ENCODE measurements around the gene MFAP4.

MFAP4 gene, protein sequence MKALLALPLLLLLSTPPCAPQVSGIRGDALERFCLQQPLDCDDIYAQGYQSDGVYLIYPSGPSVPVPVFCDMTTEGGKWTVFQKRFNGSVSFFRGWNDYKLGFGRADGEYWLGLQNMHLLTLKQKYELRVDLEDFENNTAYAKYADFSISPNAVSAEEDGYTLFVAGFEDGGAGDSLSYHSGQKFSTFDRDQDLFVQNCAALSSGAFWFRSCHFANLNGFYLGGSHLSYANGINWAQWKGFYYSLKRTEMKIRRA

DNA sequence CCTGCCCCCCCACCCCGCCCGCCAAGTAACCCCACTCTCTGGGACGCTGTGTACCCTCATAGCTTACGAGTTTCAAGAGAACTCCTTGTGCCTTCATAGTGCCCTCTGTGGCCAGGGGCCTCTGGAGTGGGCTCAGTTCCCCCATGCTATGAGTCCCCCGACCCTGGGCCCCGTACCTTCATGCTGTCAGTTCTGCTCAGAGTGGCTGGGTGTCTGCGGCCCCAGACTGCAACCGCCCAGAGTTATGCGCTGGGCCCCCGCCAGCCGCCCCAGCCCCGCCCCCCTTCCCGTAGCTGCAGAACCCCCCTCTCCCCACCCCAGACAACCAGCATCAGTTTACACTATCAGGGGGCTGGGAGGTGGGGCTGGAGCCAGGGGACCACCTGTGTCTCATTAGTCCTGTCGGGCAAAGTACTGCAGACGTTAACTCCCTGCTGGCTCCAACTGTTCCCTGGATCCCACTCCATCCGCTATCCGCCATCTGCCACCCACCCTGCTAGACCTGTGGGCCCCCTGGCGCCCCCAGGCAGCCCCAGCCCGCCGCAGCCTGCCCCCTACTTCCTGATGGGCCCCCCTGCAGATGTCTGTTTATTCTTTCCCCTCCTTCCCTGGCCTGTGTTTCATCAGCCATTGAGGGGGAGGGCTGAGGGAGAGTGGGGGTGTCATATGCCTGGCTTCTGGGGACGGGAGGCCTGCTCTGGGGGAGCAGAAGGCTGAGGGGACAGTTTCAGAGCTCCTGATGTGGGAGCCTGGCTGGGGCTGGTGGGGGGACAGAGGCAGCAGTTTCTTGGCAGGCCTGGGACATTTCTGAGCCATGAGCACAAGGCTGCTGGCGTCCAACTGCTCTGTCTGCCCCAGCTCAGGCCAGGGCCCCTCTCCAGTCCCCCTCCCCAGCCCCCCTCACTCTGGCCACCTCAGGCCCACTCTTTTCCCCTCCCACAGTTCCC lies at the start of gene MFAP4:
Gene MFAP4 (minus strand): TSS at position 217 of the 947 bp plus-strand sequence. CDS start 35 bp downstream, at position 182.
- DNase-seq = peak; percentile 58

DNA sequence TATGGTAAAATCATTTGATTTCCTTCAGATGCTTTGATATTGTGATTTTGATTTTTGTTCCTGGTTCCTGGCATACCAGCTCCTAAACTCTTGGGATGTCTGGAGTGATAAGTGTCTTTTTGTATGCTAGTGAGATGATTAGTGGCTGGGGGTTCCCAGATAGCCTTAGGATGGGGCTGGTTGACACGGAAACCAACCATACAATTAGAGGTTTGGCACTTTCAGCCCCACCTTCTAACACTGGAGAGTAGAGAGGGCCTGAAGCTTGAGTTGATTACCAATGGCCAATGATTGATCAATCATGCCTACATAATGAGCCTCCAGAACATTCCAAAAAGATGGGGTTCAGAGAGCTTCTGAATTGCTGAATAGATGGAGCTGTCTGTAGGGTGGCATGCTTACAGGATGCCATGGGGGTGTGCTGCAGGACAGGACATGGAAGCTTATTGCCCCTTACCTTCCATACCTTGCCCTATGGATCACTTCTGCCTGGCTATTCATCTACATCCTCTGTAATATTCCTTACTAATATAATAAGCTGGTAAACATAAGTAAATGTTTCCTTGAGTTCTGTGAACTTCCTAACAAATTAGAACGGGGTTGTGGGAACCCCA lies 46.8 kb upstream of the MFAP4 start:
- no peak for DNase-seq

DNA sequence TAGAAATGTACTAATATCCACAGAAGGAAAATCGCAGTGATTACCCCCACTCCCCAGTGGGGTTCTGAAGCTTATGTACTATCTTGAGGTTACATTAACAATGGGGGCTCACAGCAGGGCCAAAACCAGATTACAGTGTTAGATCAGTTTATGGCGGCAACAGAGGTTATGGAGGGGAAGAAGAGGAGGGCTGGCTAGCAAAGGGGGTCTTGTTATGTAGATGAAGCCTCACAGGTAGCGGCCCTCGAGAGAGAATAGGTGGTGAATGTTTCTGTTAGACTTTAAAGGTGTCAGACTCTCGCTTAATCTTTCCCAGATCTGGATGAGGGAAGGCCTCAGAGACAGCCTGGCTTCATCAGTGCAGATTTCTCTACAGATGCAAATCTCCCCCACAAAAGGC lies 46.3 kb upstream of the MFAP4 start:
- DNase-seq = no peak

DNA sequence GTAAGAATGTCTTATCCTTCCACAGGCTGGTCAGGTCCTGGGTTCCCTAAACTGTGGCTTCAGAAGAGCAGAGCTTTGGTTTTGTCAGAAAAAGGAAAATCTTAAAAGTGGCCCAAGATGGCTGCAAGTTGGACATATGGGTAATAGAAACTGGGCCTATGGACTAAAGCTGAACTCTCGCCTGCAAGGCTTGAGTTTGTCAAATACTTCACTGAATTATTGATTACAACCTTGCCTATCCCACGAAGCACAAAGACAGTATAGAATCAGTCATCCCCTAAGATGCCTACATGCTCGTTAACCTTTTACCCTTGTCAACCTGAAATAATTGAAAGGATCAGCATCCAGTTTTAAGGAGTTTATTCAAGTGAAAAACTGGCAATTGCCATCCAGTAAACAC lies 44.7 kb upstream of the MFAP4 start:
- DNase-seq = no peak

DNA sequence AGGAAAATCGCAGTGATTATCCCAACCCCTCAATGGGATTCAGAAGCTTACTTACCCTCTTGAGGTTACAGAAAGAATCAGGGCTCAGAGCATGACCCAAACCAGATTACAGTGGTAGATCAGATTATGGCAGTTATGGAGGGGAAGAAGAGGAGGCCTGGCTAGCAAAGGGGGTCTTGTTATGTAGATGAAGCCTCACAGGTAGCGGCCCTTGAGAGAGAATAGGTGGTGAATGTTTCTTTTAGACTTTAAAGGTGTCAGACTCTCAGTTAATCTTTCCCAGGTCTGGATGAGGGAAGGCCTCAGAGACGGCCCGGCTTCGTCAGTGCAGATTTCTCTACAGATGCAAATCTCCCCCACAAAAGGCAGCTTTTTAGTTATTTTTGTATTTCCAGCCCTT lies 39.6 kb upstream of the MFAP4 start:
- no peak for DNase-seq

DNA sequence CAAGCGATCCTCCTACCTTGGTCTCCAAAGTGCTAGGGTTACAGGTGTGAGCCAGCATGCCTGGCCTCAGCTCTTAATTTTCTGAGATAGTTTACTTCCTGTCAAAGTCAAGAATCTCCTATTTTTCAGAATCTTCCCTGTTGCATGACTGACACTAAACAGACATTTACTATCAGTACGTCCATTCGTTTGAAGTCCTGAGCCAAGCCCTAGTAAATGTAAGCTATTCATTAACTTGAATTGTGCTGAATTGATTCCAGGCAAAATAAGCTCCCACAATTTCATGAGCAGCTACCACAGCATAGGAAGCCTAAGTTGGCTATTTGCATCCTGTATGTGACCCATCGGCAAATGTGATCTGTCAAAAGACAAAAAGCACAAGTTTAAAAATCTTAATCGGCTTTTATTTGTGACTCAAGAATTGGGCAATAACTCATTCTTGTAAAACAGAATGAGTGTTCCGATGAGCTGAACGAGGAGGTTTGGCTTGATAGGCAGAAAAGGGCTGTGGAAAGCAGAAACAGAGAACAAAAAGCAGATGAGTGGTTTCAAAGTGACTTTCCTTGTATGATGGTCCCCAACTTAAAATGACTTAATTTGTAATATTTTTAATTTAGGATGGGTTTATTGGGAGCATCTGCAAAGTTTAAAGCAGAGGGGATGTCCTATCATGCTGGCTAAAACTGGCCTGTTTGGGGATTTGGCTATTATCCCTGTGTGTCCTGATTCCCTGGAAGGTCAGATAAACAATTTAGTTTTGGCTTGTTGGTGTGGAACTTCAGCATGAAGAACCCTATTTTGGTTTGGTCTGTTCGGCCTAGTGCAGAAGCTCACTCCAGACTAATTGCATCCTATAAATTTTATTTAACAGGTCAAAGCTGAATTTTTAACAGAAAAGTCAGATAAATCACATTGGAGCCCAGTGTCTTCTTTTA lies 38.2 kb upstream of the MFAP4 start:
- DNase-seq = no peak

DNA sequence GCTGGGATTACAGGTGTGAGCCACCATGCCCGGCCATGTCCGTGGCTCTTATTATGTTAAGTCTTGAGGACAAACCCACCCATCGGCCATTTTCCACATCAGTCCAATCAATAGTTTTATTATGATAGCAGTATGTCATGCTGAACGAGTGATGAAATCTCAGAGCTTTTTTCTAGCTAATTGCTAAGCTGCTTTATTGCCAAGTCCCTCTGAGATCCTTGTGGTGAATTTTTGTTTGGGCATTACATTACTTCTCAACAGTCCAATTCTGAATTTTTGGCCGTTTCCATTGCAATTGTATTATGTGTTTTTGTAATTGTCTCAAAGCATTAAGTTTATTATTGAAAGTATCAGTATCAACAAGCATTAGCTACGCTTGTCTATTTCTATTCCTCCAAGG lies 34.9 kb upstream of the MFAP4 start:
- no peak for DNase-seq

DNA sequence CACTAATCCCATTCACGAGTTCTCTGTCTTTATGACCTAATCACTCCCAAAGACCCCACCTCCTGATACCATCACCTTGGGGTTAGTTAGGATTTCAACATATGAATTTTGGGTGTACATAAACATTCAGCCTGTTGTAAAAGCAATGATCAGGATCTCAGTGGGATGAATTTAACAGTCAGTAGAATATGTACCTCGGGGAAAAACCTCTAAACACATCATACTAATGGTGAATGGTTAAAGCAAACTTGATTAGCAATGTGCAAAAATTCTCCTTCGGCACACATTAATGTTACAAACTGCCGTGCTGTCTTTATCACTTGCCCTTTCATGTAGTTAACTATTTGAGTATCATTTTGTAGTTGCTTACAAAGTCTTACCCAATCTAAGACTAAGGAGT lies 34.2 kb upstream of the MFAP4 start:
- no peak for DNase-seq

DNA sequence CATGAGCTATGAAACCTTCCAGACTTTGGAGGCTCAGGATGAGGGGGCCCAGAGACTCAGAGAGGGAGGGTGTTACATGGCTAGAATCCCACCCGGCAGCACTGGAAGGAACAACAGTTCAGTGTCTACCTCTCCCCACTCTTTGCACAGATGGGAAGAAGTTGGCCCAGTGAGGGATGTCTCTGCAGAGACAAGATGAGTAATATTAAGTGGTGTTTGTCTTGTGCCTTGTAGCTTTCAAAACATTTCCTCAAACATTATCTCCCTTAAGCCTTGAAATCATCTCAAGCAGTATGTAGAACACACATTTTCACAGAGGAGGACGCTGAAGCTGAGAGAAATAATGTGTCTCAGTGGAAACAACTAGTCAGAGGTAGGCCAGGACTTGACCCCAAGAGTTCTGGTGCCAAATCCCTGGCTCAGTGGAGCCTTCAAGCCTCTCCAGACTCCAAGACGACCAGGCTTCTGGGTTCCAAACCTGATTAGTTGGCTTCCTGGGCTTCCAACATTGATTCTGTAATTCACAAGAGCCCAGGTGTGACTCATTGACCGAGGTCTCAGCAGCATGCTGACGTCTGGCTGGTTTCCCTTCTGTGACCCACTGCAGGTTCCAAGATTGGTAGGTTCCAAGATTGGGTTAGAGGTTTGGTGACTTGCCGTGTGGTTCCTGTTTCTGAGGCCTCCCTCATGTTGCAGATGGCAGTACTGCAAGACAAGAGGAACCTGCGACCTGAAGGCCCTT lies 31.4 kb upstream of the MFAP4 start:
- DNase-seq = no peak

DNA sequence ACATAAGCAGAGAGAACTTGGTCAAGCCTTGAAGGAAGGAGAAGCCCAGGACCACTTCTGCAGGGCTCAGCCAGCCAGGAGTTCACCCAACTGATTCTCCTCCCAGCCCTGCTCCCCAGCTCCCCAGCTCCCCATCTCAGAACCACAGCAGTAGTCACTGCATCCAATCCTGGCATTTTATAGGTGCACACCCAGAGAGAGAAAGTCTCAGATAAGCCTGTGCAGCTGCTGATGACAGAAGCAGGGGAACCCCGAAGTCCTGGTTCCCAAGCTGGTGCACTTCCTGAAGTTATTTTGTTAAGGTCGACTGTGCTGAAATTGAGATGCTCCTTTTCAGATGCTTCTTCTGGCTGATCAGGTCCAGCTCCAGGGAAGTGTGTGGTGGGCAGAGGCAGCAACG lies 30.6 kb upstream of the MFAP4 start:
- DNase-seq = no peak

DNA sequence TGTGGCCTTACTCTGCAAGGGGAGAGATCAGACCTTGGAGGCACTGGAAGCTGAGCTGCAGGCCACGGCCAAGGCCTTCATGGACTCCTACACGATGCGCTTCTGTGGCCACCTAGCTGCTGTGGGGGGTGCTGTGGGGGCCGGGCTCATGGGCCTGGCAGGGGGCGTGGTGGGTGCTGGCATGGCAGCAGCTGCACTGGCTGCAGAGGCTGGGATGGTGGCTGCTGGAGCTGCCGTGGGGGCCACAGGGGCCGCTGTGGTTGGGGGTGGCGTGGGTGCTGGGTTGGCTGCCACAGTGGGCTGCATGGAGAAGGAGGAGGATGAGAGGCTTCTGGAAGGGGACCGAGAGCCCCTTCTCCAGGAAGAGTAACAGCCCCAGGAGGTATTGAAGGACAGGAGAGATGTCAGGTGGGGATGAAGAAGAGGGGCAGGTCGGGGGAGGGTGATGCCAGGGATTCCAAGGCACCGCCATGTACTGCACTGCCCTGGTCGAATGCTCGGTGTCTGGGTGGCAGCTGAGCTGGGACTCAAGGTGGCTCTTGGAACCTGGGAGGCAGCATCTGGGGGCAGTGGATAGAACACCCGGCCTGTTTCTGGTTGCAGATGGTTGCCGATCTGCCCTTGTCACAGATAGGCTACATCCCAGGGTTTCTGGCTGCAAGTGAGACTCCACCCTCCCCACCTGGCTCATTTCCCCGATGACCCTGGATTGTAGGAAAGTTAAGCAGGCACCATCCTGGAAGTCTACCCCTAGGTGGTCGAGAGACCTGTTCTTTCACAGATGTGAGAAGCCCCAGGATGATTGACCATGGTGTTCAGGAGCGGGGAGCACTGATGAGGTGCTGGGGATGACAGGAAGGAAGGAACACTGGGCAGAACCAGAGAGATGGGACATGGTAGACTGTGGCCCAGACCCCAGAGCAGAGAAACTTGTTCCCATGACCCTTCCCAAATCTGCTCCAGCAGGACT lies 29.1 kb upstream of the MFAP4 start:
- no peak for DNase-seq

DNA sequence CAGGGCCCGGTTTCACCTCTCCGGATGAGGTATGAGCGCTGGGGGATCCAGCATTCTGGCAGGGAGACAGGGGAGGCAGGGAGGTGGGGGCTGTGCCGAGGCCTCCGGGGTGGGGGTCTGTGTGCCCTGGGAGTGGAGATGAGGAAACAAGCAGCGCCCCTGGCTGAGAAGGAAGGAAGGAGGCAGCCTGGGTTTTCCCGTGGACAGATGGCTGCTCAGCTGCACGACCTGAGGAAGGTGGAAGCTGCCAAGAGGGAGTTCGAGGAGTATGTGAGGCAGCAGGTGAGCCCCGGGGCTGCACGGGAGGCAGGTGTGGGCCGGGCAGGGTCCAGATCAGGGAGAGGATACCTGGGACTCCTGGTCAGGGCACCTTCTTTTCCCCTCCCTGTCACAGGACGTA lies 28.3 kb upstream of the MFAP4 start:
- DNase-seq = no peak

DNA sequence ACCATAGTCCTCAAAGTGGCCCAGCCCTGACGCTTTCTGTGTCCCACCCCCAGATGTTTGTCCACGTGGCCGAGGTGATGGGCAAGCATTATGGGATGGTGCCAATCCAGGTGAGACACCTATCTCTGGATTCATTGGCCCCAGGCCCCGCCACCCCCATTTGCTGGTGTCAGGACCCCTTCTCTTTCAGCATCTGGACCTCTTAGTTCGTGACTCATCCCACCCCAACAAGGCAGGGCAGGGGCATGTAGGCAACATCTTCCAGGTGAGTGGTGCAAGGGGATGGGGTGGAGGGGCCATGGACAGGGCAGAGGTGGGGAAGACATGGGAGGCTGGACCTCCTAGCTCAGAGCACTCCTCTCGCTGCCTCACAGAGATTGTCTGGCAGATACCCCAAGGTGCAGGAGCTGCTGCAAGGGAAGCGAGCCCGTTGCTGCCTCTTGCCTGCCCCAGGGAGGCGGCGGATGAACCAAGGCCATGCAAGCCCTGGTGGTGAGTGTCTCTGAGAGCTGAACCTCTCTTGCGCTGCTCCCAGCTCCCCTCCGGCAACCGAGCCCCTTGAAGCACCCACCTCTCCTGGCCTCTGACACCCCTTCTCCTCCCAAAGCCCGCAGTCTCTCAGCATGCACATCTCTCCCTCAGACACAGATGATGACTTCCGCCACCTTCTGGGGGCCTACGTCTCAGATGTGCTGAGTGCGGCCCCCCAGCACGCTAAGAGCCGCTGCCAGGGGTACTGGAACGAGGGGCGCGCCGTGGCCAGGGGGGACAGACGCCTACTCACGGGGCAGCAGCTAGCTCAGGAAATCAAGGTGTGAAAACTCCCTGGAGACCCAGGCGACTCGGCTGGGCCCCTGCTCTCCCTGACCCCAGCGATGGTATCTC lies 27.6 kb upstream of the MFAP4 start:
- no peak for DNase-seq

DNA sequence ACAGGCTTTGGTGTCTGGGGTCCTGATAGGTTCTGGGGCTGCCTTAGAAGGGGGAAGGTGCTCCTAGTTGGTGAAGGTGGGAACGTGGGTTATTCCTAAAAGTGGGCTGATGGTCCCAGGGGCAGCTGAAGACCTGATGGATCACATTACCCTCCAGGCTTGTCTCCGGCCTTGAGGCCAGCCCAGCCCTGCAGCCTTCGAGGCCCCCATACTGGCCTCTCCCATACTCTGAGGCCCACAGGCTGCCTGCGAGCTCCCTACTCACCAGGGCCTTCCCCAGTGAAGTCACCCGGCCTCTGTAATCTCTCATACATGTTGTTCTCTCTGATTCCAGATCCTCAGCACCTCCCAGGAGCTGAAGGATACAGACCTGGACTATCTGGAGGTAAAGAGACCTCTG lies 26.8 kb upstream of the MFAP4 start:
- DNase-seq = no peak

DNA sequence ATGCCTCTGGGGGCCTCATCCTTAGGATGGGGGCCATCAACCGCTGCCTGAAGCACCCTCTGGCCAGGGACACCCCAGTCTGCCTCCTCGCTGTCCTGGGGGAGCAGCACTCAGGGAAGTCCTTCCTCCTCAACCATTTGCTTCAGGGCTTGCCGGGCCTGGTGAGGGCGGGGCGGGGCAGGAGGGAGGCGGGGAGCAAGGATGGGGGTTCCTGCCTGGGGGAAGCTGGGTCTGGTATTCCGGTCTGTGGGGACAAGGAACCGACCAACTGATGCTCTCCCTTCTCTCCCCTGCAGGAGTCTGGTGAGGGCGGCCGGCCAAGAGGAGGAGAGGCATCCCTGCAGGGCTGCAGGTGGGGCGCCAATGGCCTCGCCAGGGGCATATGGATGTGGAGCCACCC lies 26.0 kb upstream of the MFAP4 start:
- DNase-seq = no peak

DNA sequence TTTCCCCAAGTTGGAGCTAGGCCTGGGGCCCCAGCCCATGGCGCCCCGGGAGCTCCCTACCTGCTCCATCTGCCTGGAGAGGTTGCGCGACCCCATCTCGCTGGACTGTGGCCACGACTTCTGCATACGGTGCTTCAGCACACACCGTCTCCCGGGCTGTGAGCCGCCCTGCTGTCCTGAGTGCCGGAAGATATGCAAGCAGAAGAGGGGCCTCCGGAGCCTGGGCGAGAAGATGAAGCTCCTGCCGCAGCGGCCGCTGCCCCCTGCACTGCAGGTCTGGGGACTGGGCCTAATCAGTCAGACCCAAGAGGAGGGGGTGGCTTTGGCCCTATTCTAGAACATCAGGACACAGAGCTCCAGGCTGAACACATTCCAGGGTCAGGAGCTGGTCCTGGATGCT lies 25.5 kb upstream of the MFAP4 start:
- no peak for DNase-seq

DNA sequence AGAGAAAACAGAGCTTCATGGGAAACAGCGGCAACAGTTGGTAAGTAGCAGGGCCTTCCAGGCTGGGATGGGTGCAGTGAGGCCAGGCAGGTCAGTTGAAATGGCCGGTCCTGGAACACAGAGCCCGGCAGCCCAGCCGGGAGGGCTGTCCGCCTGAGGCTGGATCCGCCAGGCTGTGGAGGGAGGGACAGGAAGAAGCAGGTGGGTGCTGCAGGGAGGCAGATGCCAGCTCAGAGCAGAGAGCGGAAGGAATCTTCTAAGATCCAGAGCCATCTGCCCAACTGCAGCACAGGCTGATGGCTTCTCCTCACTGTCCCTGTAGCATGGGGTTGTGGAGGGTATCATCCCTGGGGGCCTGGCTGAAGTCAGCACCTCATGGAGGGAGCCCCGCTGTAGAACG lies 24.6 kb upstream of the MFAP4 start:
- no peak for DNase-seq

DNA sequence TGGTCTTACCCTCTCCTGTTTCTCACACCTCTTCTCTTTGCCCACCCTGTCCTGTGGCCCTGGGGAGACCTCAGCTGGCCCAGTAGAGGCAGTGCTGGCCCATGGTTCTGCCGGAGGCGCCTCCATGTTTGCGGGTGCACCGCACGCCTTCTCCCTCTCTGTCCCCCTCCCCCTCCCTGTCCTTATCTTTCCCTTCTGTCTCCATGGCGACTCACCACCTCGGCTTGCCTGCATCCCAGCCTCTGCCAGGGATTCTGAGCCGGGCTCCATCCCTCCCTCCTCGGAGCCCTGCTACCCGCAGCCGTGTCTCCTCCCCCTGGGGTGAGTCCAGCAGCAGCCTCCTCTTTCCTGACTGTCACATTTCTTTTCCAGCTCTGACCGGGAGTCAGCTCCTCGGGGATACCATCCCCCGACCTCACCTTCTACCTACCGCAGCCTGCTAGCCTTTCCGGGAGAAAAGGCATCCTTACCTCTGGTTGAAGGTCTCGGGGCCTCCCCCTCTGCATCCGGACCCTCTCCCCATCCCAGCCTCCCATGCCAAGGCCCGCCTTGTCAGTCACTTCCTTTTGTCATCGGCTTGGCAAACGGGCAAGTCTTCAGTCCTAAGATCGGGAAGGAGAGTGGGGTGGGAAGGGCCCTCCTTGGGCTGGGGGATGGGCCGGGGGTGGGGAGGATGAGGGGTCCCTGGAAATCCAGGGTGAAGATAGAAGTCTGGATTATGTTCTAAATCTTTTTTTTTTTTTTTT lies 24.1 kb upstream of the MFAP4 start, which contains the start of gene RNF112:
Gene RNF112 (plus strand): TSS at position 358 of the 746 bp plus-strand sequence. CDS start 177 bp downstream, at position 535.
- no peak for DNase-seq

DNA sequence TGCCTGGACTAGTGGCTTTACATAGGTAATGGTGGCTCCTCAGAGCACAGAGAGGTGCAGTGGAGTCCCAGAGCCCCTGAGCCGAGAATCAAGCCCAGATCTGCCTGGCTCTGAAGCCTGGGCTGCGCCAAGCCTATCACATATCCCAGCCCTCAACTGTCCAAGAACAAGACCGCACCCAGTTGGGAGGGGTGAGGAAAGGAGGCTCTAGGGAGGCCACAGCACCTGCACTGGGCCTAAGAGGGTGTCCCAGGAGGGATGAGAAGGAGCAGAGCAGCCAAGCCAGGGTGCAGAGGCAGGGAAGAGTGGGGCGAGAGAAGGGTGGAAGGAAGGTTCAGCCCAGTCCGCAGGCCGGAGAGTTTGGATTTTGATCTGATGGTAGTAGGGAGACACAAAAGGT lies 23.1 kb upstream of the MFAP4 start:
- DNase-seq = no peak

Measured in NCI-H1092 (cell line).